Transverse colon (tissue), 4 donors: ENCODE measurements around the gene IFITM5. TPM values are rescaled to one million over a fixed set of nuclear protein-coding genes. Genes with fewer than 3 reads are reported as not detected.
"Not testable (repeated sequence)": the region's sequence is repeated elsewhere in the genome, so short reads cannot be mapped to it uniquely, and the experiment has no call there.

Experiments used
- DNase-seq: peaks from one replicate; pipeline ENCODE4 v3.0.0-alpha.2; 2019
- H3K27ac ChIP-seq, 4 donors: fragments of 200-600 bp; sonication (generic); 2 replicates each; pipeline ENCODE4 v1.5.1; 2016 to 2018; ENCODE audit warnings: inconsistent platforms in 4 of 4
- H3K27me3 ChIP-seq: fragments of 200-600 bp; sonication (generic); 2 replicates; pipeline ENCODE4 v1.5.1; 2017; ENCODE audit warnings: inconsistent platforms
- H3K36me3 ChIP-seq, 4 donors: fragments of 200-600 bp; sonication (generic); 2 replicates each; pipeline ENCODE4 v1.5.1; 2017 to 2019; ENCODE audit warnings: inconsistent platforms in 4 of 4
- H3K4me1 ChIP-seq, 4 donors: fragments of 200-600 bp; sonication (generic); 2 replicates each; pipeline ENCODE4 v1.5.1; 2017 to 2020; ENCODE audit warnings: inconsistent platforms in 4 of 4
- H3K4me3 ChIP-seq, 4 donors: fragments of 200-600 bp; sonication (generic); 1 replicate in 1 of 4; 2 replicates in 3 of 4; pipeline versions ENCODE4 v1.5.1 to v1.6.1; 2017 to 2019; ENCODE audit warnings: inconsistent platforms in 4 of 4
- H3K9me3 ChIP-seq, 2 donors: fragments of 200-600 bp; sonication (generic); 2 replicates each; pipeline ENCODE4 v1.5.1; 2017 to 2019; ENCODE audit warnings: inconsistent platforms in 2 of 2
- CTCF ChIP-seq, 5 experiments: fragments of 200-600 bp in 3 of 5; fragments of 450-650 bp in 2 of 5; sonication (generic) in 3 of 5; IDR thresholded peaks; 1 replicate in 2 of 5; 2 replicates in 3 of 5; pipeline ENCODE4 v1.5.1; 2016 to 2017; ENCODE audit warnings: antibody characterized with exemption in 5 of 5, inconsistent platforms in 3 of 5, mild to moderate bottlenecking in 2 of 5, moderate library complexity in 1 of 5
- EP300 ChIP-seq: sonication (generic); formaldehyde crosslinking; IDR thresholded peaks from one replicate; pipeline ENCODE4 v1.6.1; 2017; ENCODE audit warnings: antibody characterized with exemption, low read depth
- POLR2A ChIP-seq: fragments of 450-650 bp; IDR thresholded peaks from one replicate; pipeline ENCODE4 v1.6.1; 2016; ENCODE audit warnings: antibody characterized with exemption, mild to moderate bottlenecking, moderate library complexity
- POLR2AphosphoS5 ChIP-seq, 3 donors: sonication (generic); formaldehyde crosslinking; IDR thresholded peaks; one replicate each; pipeline ENCODE4 v1.6.1; 2016; ENCODE audit warnings: antibody characterized with exemption in 3 of 3
- WGBS, 2 donors: methylation state at CpG; one replicate each; pipeline ENCODE4 v1.1.5; 2018; ENCODE audit warnings: low coverage in 1 of 2; 5-methylcytosine and 5-hydroxymethylcytosine counted together
- in situ Hi-C, 4 donors: fragments of 200-750 bp; cut with MboI; loops; one replicate each; pipeline versions ENCODE4 v1.15.0 to v1.15.1; 2017; ENCODE audit warnings: low sequenced_read_pairs in 3 of 4, low pct_ligation_motif_present in 1 of 4, low pct_unique_long_range_greater_than_20kb in 1 of 4
- intact Hi-C: fragments of 100-400 bp; cut with DNase I; formaldehyde crosslinking; loops from one replicate; pipeline ENCODE4 v1.15.1; 2023; ENCODE audit warnings: low total_unique reads
- total RNA-seq, 4 donors: library from RNA; depleted of rRNA; stranded (reverse); fragments of >200 nt; gene quantifications; one replicate each; pipeline ENCODE4 v1.1.0, GENCODE V29; 2016

IFITM5 gene
- total RNA-seq, 4 donors from 2014 or later, result not detected

- intact Hi-C loops, result loop anchor here (5.0 kb wide), 1 partner anchor 49 kb away; no protein-coding TSS in a partner anchor
- peak within 1 kb of the TSS; percentile 69 to 89 (median 81) for H3K27ac ChIP-seq
- peak; percentile 60 for TF ChIP-seq EP300
- peak; percentile 78 to 85 (median 83) for TF ChIP-seq POLR2AphosphoS5 (IDR thresholded peaks at IDR 0.05)
- TF ChIP-seq POLR2A, result peak; percentile 60
- not testable (repeated sequence) for H3K9me3 ChIP-seq, H3K27me3 ChIP-seq, H3K36me3 ChIP-seq
- peak within 1 kb of the TSS; percentile 14 to 50 (median 29) for H3K4me3 ChIP-seq
- in situ Hi-C loops, result loop anchor here in 1 of 4 donors (5.0 kb wide), 1 partner anchor 59 kb away; the partner anchor contains the start of gene B4GALNT4
- peaks cover 16 to 38% (median 21%) of the 10 kb centered on the region in 4 donors for H3K4me1 ChIP-seq
- 4 to 21% methylated on average over 4 to 15 of the region's 28 CpGs for WGBS, 2 donors
- peak; percentile 75 for DNase-seq
Observed at GRCh38 chr11:307766-308708, 8.7 kb upstream of the IFITM5 start, which contains the start of gene IFITM2. IFITM2 (plus strand) TSS chr11:307816; CDS start chr11:308193, 377 bp downstream.

- H3K9me3 ChIP-seq, result no peaks in the 10 kb centered on the region
- intact Hi-C loops (loop anchor here (5.0 kb wide), 1 partner anchor 50 kb away; no protein-coding TSS in a partner anchor), in situ Hi-C loops (loop anchor here in 1 of 4 donors (5.0 kb wide), 1 partner anchor 60 kb away; the partner anchor contains the start of gene B4GALNT4)
- WGBS, 2 donors, result 94 to 96% methylated on average over 4 to 17 of the region's 17 CpGs
- DNase-seq, result no peak
- peaks cover 12 to 26% (median 13%) of the 10 kb centered on the region in 4 donors for H3K4me1 ChIP-seq
- no peaks in the 10 kb centered on the region for H3K27me3 ChIP-seq
- no peak for TF ChIP-seq POLR2AphosphoS5 (IDR thresholded peaks at IDR 0.05)
- no peak for TF ChIP-seq POLR2A
- no peak for TF ChIP-seq EP300
- TF ChIP-seq CTCF (IDR thresholded peaks at IDR 0.05), result no peak
- H3K27ac ChIP-seq, result peak overlapping the region; percentile 40 to 89 (median 81)
- H3K4me3 ChIP-seq, result no peak overlapping the region
- H3K36me3 ChIP-seq, result no peaks in the 10 kb centered on the region
Observed at GRCh38 chr11:306645-307371, 7.5 kb upstream of the IFITM5 start.

GRCh38 chr11:305844-306211 is 6.5 kb upstream of the IFITM5 start:
- Histone ChIP-seq H3K27ac (peak overlapping the region in 2 of 4 donors; percentile 39 to 82), H3K4me1 (peaks cover 11 to 25% (median 12%) of the 10 kb centered on the region in 4 donors), H3K4me3 (no peak overlapping the region), H3K27me3 (no peaks in the 10 kb centered on the region), H3K36me3 (no peaks in the 10 kb centered on the region), H3K9me3 (no peaks in the 10 kb centered on the region)
- in situ Hi-C loops (loop anchor here in 1 of 4 donors (5.0 kb wide), 1 partner anchor 61 kb away; the partner anchor contains the start of gene B4GALNT4), intact Hi-C loops (loop anchor here (5.0 kb wide), 1 partner anchor 51 kb away; no protein-coding TSS in a partner anchor)
- 77 to 86% methylated on average over 3 to 10 of the region's 10 CpGs for WGBS, 2 donors
- no peak for TF ChIP-seq POLR2A
- TF ChIP-seq POLR2AphosphoS5 (IDR thresholded peaks at IDR 0.05), result no peak
- no peak for TF ChIP-seq CTCF (IDR thresholded peaks at IDR 0.05)
- TF ChIP-seq EP300, result no peak
- DNase-seq, result no peak

- Histone ChIP-seq H3K4me3 (no peak overlapping the region), H3K9me3 (no peaks in the 10 kb centered on the region), H3K27me3 (peaks cover 5% of the 10 kb centered on the region), H3K36me3 (no peaks in the 10 kb centered on the region), H3K4me1 (peaks cover 11 to 25% (median 12%) of the 10 kb centered on the region in 4 donors), H3K27ac (peak overlapping the region in 2 of 4 donors; percentile 37 to 39)
- peak; percentile 75 for DNase-seq
- WGBS, 2 donors, result 36 to 52% methylated on average over 12 to 19 of the region's 19 CpGs
- in situ Hi-C loops, result loop anchor here in 1 of 4 donors (5.0 kb wide), 1 partner anchor 62 kb away; the partner anchor contains the start of gene B4GALNT4
- TF ChIP-seq CTCF (IDR thresholded peaks at IDR 0.05) (peak; percentile 60 to 84 (median 66)), POLR2A (no peak)
- intact Hi-C loops, result loop anchor here (5.0 kb wide), 1 partner anchor 52 kb away; no protein-coding TSS in a partner anchor
Observed at GRCh38 chr11:304915-305843, 5.9 kb upstream of the IFITM5 start.
